ENCODE data around the gene FAM72D.
"Not testable (repeated sequence)": the region's sequence is repeated elsewhere in the genome, so short reads cannot be mapped to it uniquely, and the experiment has no call there.

DNA sequence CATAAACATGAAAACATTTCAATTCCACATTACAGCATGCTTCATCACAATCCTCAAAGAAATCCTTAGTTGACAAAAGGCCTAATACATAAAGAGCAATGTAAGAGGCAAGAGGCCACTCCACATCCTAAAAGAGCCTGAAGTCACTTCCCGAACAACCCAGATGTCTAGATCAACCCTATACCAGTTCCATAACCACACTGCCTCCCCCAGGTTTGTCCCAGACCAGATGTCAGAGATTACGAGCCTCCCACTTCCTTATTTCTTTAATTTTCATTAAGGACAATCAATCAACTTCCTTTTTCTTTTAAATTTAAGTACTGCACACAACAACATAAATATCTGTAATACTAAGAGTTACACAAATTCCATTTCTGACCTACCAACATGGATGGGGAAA lies 16.0 kb upstream of the FAM72D start:
- TF ChIP-seq, protein P1, sequence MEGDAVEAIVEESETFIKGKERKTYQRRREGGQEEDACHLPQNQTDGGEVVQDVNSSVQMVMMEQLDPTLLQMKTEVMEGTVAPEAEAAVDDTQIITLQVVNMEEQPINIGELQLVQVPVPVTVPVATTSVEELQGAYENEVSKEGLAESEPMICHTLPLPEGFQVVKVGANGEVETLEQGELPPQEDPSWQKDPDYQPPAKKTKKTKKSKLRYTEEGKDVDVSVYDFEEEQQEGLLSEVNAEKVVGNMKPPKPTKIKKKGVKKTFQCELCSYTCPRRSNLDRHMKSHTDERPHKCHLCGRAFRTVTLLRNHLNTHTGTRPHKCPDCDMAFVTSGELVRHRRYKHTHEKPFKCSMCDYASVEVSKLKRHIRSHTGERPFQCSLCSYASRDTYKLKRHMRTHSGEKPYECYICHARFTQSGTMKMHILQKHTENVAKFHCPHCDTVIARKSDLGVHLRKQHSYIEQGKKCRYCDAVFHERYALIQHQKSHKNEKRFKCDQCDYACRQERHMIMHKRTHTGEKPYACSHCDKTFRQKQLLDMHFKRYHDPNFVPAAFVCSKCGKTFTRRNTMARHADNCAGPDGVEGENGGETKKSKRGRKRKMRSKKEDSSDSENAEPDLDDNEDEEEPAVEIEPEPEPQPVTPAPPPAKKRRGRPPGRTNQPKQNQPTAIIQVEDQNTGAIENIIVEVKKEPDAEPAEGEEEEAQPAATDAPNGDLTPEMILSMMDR (IDR thresholded peaks at IDR 0.05; ENCODE audit: insufficient read depth, low read depth, low read length): not testable (repeated sequence)
- TF ChIP-seq EZH2 (IDR thresholded peaks at IDR 0.05; ENCODE audit: insufficient read depth, low read length): not testable (repeated sequence)

All from astrocyte (in vitro differentiated cells and primary cell).